SK-N-SH (cell line): ENCODE results near the gene ZPLD1. TPM values are rescaled to one million over a fixed set of nuclear protein-coding genes. Genes with fewer than 3 reads are reported as not detected.
A peak's percentile ranks its signal among the peaks of the same experiment; 100 is the strongest.

Source experiments
- CTCF ChIA-PET: fragments of 300-600, 350-600 bp; formaldehyde crosslinking; extraction: SDS; loops from one replicate; lab custom pipeline; 2021; lab: Yijun Ruan, JAX
- POLR2A ChIA-PET: fragments of 350-600 bp; sonication (Branson Sonifier 250); formaldehyde crosslinking; extraction: SDS; loops from one replicate; lab custom pipeline; 2020; ENCODE audit warnings: antibody characterized with exemption, inconsistent platforms; lab: Yijun Ruan, JAX
- DNase-seq: peaks from one replicate; pipeline ENCODE4 v3.0.0; 2012
- H2AFZ ChIP-seq: fragments of 200-600 bp; sonication (generic); 2 replicates; pipeline ENCODE4 v1.8.1; 2016; ENCODE audit warnings: antibody characterized with exemption, mild to moderate bottlenecking, low read depth
- H3F3A ChIP-seq: fragments of 200-600 bp; sonication (generic); replicated peaks from 2 replicates; pipeline ENCODE3; 2016; ENCODE audit warnings: antibody characterized with exemption, mild to moderate bottlenecking; ENCODE audit not compliant: insufficient read depth
- H3K27ac ChIP-seq, 2 experiments: fragments of 200-500 bp in 1 of 2; fragments of 200-600 bp in 1 of 2; sonication (Bioruptor generic) in 1 of 2; sonication (generic), shearing (Covaris generic) in 1 of 2; 2 replicates each; pipeline versions ENCODE4 v1.5.1 to v1.6.1; 2014 to 2016; ENCODE audit warnings: low read depth in 2 of 2, inconsistent platforms in 1 of 2, low read length in 1 of 2, mild to moderate bottlenecking in 1 of 2, mixed read lengths in 1 of 2
- H3K27me3 ChIP-seq: fragments of 200-600 bp; sonication (generic), shearing (Covaris generic); 2 replicates; pipeline ENCODE4 v1.6.1; 2016; ENCODE audit warnings: mixed run types; ENCODE audit not compliant: insufficient read depth
- H3K36me3 ChIP-seq, 2 experiments: fragments of 200-500 bp in 1 of 2; fragments of 200-600 bp in 1 of 2; sonication (Bioruptor generic) in 1 of 2; sonication (generic) in 1 of 2; replicated peaks in 1 of 2; 2 replicates each; pipeline versions ENCODE3 to v1.5.1; 2014 to 2016; ENCODE audit warnings: low read length in 1 of 2, mild to moderate bottlenecking in 1 of 2; ENCODE audit not compliant: insufficient read depth in 2 of 2, control insufficient read depth in 1 of 2
- H3K4me1 ChIP-seq, 2 experiments: fragments of 200-500 bp in 1 of 2; fragments of 200-600 bp in 1 of 2; sonication (Bioruptor generic) in 1 of 2; sonication (generic), shearing (Covaris generic) in 1 of 2; 2 replicates each; pipeline versions ENCODE4 v1.5.1 to v1.6.1; 2014 to 2016; ENCODE audit warnings: low read depth in 1 of 2, low read length in 1 of 2, mixed run types in 1 of 2; ENCODE audit not compliant: insufficient read depth in 2 of 2, control insufficient read depth in 1 of 2
- H3K4me2 ChIP-seq: fragments of 200-600 bp; sonication (generic), shearing (Covaris generic); 2 replicates; pipeline ENCODE4 v1.6.1; 2017; ENCODE audit warnings: mixed run types
- H3K4me3 ChIP-seq, 2 experiments: fragments of 200-500 bp in 1 of 2; fragments of 200-600 bp in 1 of 2; sonication (Bioruptor generic) in 1 of 2; sonication (generic), shearing (Covaris generic) in 1 of 2; 2 replicates each; pipeline versions ENCODE4 v1.5.1 to v1.8.1; 2014 to 2016; ENCODE audit warnings: low read depth in 2 of 2, inconsistent platforms in 1 of 2, low read length in 1 of 2, mild to moderate bottlenecking in 1 of 2, mixed read lengths in 1 of 2, moderate library complexity in 1 of 2
- H3K79me2 ChIP-seq: fragments of 200-600 bp; sonication (generic); 2 replicates; pipeline ENCODE4 v1.8.1; 2017; ENCODE audit warnings: mild to moderate bottlenecking; ENCODE audit not compliant: insufficient read depth
- H3K9ac ChIP-seq: fragments of 200-600 bp; sonication (generic); 2 replicates; pipeline ENCODE4 v1.6.1; 2017; ENCODE audit warnings: mixed run types
- H3K9me2 ChIP-seq: fragments of 200-600 bp; sonication (generic); 2 replicates; pipeline ENCODE4 v1.6.1; 2017; ENCODE audit warnings: mixed run types
- H3K9me3 ChIP-seq: fragments of 200-600 bp; sonication (generic); 2 replicates; pipeline ENCODE4 v1.6.1; 2017; ENCODE audit warnings: mixed run types, mild to moderate bottlenecking, moderate library complexity
- H4K20me1 ChIP-seq: fragments of 200-600 bp; sonication (generic); 2 replicates; pipeline ENCODE4 v1.6.1; 2017; ENCODE audit warnings: mild to moderate bottlenecking, mixed run types; ENCODE audit not compliant: insufficient read depth
- ELF1 ChIP-seq: IDR thresholded peaks from 2 replicates; pipeline ENCODE4 v1.4.0; 2012
- EP300 ChIP-seq, 2 experiments: IDR thresholded peaks; 2 replicates each; pipeline versions ENCODE4 v1.4.0 to v1.6.1; 2012; ENCODE audit warnings: borderline replicate concordance in 1 of 2, low read depth in 1 of 2, low read length in 1 of 2
- MEF2A ChIP-seq: IDR thresholded peaks from 2 replicates; pipeline ENCODE4 v1.4.0; 2012; ENCODE audit warnings: low read depth, borderline replicate concordance
- MXI1 ChIP-seq: IDR thresholded peaks from 2 replicates; pipeline ENCODE4 v1.6.1; 2012; ENCODE audit warnings: mild to moderate bottlenecking, low read depth, low read length, improper control_type of control experiment
- NRF1 ChIP-seq: IDR thresholded peaks from 2 replicates; pipeline ENCODE4 v1.6.1; 2012; ENCODE audit warnings: low read depth, mild to moderate bottlenecking, low read length
- RCOR1 ChIP-seq: fragments of 150-350 bp; IDR thresholded peaks from 2 replicates; pipeline ENCODE4 v1.6.1; 2017; ENCODE audit warnings: antibody characterized with exemption, low read length
- RFX5 ChIP-seq: IDR thresholded peaks from 2 replicates; pipeline ENCODE4 v1.6.1; 2012; ENCODE audit warnings: mild to moderate bottlenecking, improper control_type of control experiment, low read length
- TCF12 ChIP-seq: IDR thresholded peaks from 2 replicates; pipeline ENCODE4 v1.4.0; 2012
- USF2 ChIP-seq: fragments of 150-350 bp; IDR thresholded peaks from 2 replicates; pipeline ENCODE4 v1.6.1; 2017; ENCODE audit warnings: antibody characterized with exemption, low read length, low read depth, borderline replicate concordance
- YY1 ChIP-seq: IDR thresholded peaks from 2 replicates; pipeline ENCODE4 v1.4.0; 2012; ENCODE audit warnings: low read depth, mild to moderate bottlenecking
- ZBTB33 ChIP-seq: IDR thresholded peaks from 2 replicates; pipeline ENCODE4 v1.4.0; 2012; ENCODE audit warnings: low read depth, borderline replicate concordance
- WGBS: methylation state at CpG from one replicate; pipeline ENCODE4 v1.1.6; 2017; ENCODE audit warnings: low lambda C conversion rate; 5-methylcytosine and 5-hydroxymethylcytosine counted together
- polyA plus RNA-seq, 3 experiments: library from polyadenylated mRNA; depleted of rRNA; stranded (reverse); fragments of >200 nt; gene quantifications; 2 replicates each; pipeline ENCODE4 v1.2.3, GENCODE V29; 2012
- TF ChIP-seq, protein P1 (sequence below): IDR thresholded peaks from 2 replicates; pipeline ENCODE4 v1.6.1; 2012; ENCODE audit warnings: mild to moderate bottlenecking, low read depth, low read length, moderate library complexity

The ZPLD1 gene
- polyA plus RNA-seq, 1 of the 3 experiments (the other 2 are of a cell fraction): not detected

DNA sequence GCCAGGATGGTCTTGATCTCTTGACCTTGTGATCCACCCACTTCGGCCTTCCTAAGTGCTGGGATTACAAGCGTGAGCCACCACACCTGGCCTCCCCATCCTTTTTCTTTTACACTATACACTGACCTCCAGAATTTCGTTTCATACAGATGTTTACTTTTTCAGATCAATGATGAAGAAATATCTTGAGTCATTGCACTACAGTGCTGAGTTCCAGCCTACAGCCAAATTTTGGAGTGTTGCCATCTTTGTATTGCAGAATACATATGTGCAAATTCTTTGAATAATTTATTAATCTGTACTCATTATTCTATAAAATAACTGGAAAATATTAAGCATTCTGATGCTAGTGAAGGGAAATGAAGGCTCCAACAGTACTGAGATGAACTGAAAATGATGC lies 12.5 kb downstream of the ZPLD1 start:
- TF ChIP-seq MXI1 (no peak), ELF1 (no peak)
- Histone ChIP-seq H3K4me1 (peaks cover 0 to 15% of the 10 kb centered on the region in 2 experiments; a peak in 3 of 4 replicates), H3K9me3 (no peaks in the 10 kb centered on the region), H4K20me1 (no peaks in the 10 kb centered on the region), H3K27me3 (no peaks in the 10 kb centered on the region), H3K36me3 (no peaks in the 10 kb centered on the region), H3K79me2 (no peaks in the 10 kb centered on the region), H2AFZ (no peak overlapping the region), H3K4me2 (no peak overlapping the region), H3F3A (no peaks in the 10 kb centered on the region), H3K9me2 (no peaks in the 10 kb centered on the region), H3K9ac (no peak overlapping the region), H3K4me3 (no peak overlapping the region), H3K27ac (no peak overlapping the region)
- POLR2A ChIA-PET: no interaction called here
- 76% methylated on average over 3 of the region's 3 CpGs for WGBS
- DNase-seq: no peak
- CTCF ChIA-PET: no interaction called here

DNA sequence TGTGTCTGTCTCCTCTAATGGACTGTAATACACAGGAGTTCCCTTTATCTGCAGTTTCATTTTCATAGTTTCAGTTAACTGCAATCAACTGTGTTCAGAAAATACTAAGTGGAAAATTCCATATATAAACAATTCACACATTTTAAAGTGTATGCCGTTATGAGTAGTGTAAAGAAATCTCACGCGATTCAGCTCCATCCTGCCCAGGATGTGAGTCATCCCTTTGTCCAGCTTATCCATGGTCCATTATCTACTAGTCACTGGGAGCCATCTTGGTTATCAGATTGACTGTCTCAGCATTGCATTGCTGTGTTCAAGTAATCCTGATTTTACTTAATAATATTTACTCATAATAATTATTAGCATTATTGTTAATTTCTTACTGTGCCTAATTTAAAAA lies 14.5 kb downstream of the ZPLD1 start:
- H3K27me3 ChIP-seq: no peaks in the 10 kb centered on the region
- TF ChIP-seq YY1: peak; percentile 45; the same call in 1 of the 2 replicates
- TF ChIP-seq MEF2A: no peak
- TF ChIP-seq, all 33 proteins: peak for 1
- H3K9me2 ChIP-seq: no peaks in the 10 kb centered on the region
- H3K27ac ChIP-seq: no peak overlapping the region
- H4K20me1 ChIP-seq: no peaks in the 10 kb centered on the region
- no peak for DNase-seq
- H3K4me3 ChIP-seq: no peak overlapping the region
- WGBS: 38% methylated on average over 3 of the region's 3 CpGs
- H3K9me3 ChIP-seq: no peaks in the 10 kb centered on the region
- H3K4me1 ChIP-seq: peaks cover 0 to 8% of the 10 kb centered on the region in 2 experiments; a peak in 2 of 4 replicates
- ChIA-PET POLR2A (no interaction called here), CTCF (no interaction called here)
- H3K36me3 ChIP-seq: no peaks in the 10 kb centered on the region
- no peak overlapping the region for H3K4me2 ChIP-seq
- no peaks in the 10 kb centered on the region for H3K79me2 ChIP-seq
- H2AFZ ChIP-seq: peak overlapping the region; percentile 76
- no peaks in the 10 kb centered on the region for H3F3A ChIP-seq
- no peak overlapping the region for H3K9ac ChIP-seq

DNA sequence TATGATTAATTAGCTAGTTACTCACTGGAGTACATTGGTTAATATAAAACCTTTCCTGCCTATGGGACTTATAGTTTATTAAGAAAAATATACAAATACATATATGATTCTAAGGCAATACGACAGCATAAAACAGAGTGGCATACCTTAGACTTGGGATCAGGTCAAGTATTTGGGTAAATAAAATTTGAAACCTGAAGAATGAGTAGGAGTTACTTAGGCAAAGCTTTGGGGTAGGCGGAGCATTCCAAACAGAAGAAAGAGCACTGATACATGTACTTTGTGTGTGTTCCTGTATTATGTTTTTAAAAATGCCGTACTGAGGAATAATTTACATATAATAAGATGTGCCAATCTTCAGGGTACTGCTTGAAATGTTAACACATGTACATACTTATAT lies 15.1 kb downstream of the ZPLD1 start:
- H3K27me3 ChIP-seq: no peaks in the 10 kb centered on the region
- CTCF ChIA-PET: no interaction called here
- H2AFZ ChIP-seq: peak overlapping the region; percentile 76
- no peaks in the 10 kb centered on the region for H4K20me1 ChIP-seq
- TF ChIP-seq, protein P1, sequence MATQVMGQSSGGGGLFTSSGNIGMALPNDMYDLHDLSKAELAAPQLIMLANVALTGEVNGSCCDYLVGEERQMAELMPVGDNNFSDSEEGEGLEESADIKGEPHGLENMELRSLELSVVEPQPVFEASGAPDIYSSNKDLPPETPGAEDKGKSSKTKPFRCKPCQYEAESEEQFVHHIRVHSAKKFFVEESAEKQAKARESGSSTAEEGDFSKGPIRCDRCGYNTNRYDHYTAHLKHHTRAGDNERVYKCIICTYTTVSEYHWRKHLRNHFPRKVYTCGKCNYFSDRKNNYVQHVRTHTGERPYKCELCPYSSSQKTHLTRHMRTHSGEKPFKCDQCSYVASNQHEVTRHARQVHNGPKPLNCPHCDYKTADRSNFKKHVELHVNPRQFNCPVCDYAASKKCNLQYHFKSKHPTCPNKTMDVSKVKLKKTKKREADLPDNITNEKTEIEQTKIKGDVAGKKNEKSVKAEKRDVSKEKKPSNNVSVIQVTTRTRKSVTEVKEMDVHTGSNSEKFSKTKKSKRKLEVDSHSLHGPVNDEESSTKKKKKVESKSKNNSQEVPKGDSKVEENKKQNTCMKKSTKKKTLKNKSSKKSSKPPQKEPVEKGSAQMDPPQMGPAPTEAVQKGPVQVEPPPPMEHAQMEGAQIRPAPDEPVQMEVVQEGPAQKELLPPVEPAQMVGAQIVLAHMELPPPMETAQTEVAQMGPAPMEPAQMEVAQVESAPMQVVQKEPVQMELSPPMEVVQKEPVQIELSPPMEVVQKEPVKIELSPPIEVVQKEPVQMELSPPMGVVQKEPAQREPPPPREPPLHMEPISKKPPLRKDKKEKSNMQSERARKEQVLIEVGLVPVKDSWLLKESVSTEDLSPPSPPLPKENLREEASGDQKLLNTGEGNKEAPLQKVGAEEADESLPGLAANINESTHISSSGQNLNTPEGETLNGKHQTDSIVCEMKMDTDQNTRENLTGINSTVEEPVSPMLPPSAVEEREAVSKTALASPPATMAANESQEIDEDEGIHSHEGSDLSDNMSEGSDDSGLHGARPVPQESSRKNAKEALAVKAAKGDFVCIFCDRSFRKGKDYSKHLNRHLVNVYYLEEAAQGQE: no peak
- TF ChIP-seq MXI1 (no peak), MEF2A (no peak), USF2 (no peak), NRF1 (no peak), RCOR1 (no peak), TCF12 (no peak), RFX5 (no peak), ZBTB33 (no peak), EP300 (IDR thresholded peaks at IDR 0.05; ENCODE audit: borderline replicate concordance in 1 of 2, low read depth in 1 of 2, low read length in 1 of 2) (no peak)
- DNase-seq: no peak
- H3K79me2 ChIP-seq: no peaks in the 10 kb centered on the region
- no peak overlapping the region for H3K27ac ChIP-seq
- H3K9me2 ChIP-seq: no peaks in the 10 kb centered on the region
- no peaks in the 10 kb centered on the region for H3K9me3 ChIP-seq
- 92% methylated on average over 3 of the region's 3 CpGs for WGBS
- no peaks in the 10 kb centered on the region for H3F3A ChIP-seq
- H3K9ac ChIP-seq: no peak overlapping the region
- no peaks in the 10 kb centered on the region for H3K36me3 ChIP-seq
- POLR2A ChIA-PET: no interaction called here
- H3K4me3 ChIP-seq: no peak overlapping the region
- H3K4me1 ChIP-seq: peaks cover 0 to 2% of the 10 kb centered on the region in 2 experiments; a peak in 2 of 4 replicates
- H3K4me2 ChIP-seq: no peak overlapping the region
